AG04449 (cell line): ENCODE data around the gene NDUFS3.

Experiments used
- CTCF ChIA-PET: fragments of 350-600 bp; formaldehyde crosslinking; extraction: SDS; loops from one replicate; lab custom pipeline; 2021; ENCODE audit warnings: antibody characterized with exemption; lab: Yijun Ruan, JAX
- POLR2A ChIA-PET: fragments of 400-600, 350-600 bp; formaldehyde crosslinking; extraction: SDS; loops from one replicate; lab custom pipeline; 2020; ENCODE audit warnings: antibody characterized with exemption, inconsistent platforms; lab: Yijun Ruan, JAX
- DNase-seq: peaks from one replicate; pipeline ENCODE4 v3.0.0-alpha.2; 2010; ENCODE audit warnings: low read depth, low spot score
- H3K4me3 ChIP-seq: 2 replicates; pipeline ENCODE4 v1.5.1; 2011; ENCODE audit warnings: low read depth, mild to moderate bottlenecking, control low read depth, low read length
- TF ChIP-seq, protein P1 (sequence below): IDR thresholded peaks from one replicate; pipeline ENCODE4 v1.5.1; 2011; ENCODE audit warnings: mild to moderate bottlenecking, moderate library complexity, low read length, control low read depth, inconsistent platforms; ENCODE audit not compliant: insufficient read depth; ENCODE audit errors: missing control alignments

NDUFS3 gene

DNA sequence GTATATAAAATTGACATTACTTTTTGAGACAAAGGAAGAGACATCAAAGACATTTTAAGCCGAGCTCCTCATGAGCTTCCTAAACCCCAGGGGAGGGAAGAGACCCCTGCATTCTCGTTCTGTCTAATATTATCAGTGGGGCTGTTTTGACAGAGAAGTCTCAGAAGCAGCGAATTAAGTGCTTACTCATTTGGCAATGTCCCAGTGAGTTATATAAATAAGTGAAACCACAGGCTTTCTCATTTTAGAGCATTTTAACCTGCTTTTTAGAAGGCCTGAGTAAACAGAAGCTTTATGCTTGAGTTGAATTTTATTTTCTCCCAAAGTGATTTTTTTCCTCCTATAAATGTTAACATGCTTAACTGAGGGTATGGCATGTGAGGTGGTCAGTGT is 38.5 kb downstream of the NDUFS3 start:
- TF ChIP-seq, protein P1, sequence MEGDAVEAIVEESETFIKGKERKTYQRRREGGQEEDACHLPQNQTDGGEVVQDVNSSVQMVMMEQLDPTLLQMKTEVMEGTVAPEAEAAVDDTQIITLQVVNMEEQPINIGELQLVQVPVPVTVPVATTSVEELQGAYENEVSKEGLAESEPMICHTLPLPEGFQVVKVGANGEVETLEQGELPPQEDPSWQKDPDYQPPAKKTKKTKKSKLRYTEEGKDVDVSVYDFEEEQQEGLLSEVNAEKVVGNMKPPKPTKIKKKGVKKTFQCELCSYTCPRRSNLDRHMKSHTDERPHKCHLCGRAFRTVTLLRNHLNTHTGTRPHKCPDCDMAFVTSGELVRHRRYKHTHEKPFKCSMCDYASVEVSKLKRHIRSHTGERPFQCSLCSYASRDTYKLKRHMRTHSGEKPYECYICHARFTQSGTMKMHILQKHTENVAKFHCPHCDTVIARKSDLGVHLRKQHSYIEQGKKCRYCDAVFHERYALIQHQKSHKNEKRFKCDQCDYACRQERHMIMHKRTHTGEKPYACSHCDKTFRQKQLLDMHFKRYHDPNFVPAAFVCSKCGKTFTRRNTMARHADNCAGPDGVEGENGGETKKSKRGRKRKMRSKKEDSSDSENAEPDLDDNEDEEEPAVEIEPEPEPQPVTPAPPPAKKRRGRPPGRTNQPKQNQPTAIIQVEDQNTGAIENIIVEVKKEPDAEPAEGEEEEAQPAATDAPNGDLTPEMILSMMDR: no peak
- POLR2A ChIA-PET: interaction anchor here (1.0 kb wide), 1 partner anchor 201 kb away, joined by 4 read pairs; no protein-coding TSS in a partner anchor
- no peak overlapping the region for H3K4me3 ChIP-seq
- CTCF ChIA-PET: interaction anchor here (0.7 to 4.0 kb wide), 26 partner anchors 8 to 243 kb away, joined by 3 to 41 read pairs (median 4); partner anchors contain the start of genes CELF1, KBTBD4, NDUFS3 and PSMC3
- DNase-seq: no peak

DNA sequence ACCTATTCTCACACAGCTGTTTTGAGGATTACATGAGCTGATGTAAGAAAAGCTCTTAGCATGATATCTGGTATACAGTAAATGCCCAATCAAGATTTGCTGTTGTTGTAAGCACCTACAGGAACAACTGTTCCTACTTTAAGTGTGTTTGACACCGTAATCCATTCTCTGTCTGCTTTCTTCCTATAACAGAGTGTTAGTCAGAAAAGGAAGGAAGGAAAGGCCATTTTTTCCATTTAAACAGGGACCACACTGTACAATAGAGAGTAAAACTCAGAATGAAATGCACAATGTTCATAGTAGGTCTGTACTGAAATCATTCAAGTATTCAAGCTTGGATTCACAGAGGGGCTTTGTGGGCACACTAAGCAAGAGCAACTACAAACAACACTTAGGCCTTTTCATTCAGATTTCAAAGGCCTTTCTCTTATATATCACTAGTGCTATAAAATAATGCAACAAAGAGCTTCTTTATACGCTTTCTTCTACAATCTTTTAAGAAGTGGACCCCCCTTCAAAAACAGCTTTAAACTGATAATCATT is 42.0 kb downstream of the NDUFS3 start:
- H3K4me3 ChIP-seq: no peak overlapping the region
- TF ChIP-seq, protein P1: no peak
- no peak for DNase-seq
- POLR2A ChIA-PET: no interaction called here
- CTCF ChIA-PET: interaction anchor here (0.8 to 1.9 kb wide), 4 partner anchors 9 to 68 kb away, joined by 3 to 5 read pairs (median 4); partner anchors contain the start of gene CELF1

DNA sequence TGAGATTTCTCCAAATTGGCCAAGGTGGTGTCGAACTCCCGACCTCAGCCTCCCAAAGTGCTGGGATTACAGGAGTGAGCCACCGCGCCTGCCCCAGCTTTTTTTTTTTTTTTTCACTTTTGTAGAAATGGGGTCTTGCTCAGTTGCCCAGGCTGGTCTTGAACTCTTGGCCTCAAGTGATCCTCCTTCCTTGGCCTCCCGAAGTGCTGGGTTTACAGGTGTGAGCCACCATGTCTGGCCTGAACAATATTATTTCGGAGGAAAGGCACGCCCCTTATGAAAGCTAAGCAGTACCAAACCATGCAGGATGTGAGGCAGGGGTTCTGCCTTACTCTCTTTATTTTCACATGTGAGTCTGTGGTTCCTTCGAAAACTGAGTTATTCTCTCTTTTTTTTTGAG is 47.4 kb downstream of the NDUFS3 start:
- H3K4me3 ChIP-seq: no peak overlapping the region
- ChIA-PET POLR2A (no interaction called here), CTCF (interaction anchor here (1.3 kb wide), 1 partner anchor 10 kb away, joined by 3 read pairs; no protein-coding TSS in a partner anchor)
- TF ChIP-seq, protein P1: no peak
- no peak for DNase-seq

DNA sequence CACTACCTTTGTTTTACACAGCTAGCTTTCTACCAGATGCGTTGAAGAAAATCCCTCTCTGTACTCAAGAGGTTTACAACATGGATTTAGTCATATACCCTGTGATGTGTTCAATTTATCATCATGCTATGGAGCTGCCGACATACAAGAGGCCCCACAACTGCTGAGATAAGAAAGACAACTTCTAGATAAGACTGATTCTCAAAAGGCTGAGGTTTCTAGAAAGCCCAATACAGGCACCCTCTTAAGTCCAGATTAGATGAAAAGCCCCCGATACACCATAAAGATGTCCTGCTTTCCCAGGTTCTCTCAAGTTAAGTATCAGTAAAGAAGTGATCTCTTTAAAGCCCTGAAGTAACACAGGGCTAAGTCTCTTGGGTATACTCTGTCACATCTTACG is 49.2 kb downstream of the NDUFS3 start:
- ChIA-PET CTCF (interaction anchor here (1.7 to 3.0 kb wide), 3 partner anchors 9 to 75 kb away, joined by 3 to 16 read pairs (median 5); no protein-coding TSS in a partner anchor), POLR2A (interaction anchor here (1.2 kb wide), 1 partner anchor 16 kb away, joined by 5 read pairs; no protein-coding TSS in a partner anchor)
- TF ChIP-seq, protein P1: no peak
- DNase-seq: no peak
- no peak overlapping the region for H3K4me3 ChIP-seq

DNA sequence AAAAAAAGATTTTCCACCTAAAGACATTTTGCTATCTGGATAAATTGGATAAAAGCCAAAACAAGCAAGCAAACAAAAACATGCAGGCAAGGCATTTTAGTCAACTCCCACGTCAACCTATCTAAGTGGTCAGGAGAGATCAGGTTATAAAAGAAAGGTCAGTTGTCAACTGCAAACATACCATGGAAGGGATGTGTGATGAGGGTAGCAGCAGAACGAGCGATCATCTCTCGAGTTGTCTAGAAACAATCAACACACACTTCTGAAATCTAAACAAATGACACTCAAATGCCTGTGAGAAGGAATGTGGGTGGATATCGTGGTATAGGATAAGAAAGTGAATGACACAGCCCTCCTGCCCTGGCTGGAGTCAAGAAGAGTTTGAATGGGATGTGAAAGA is 52.6 kb downstream of the NDUFS3 start:
- H3K4me3 ChIP-seq: no peak overlapping the region
- ChIA-PET CTCF (interaction anchor here (1.0 kb wide), 1 partner anchor 10 kb away, joined by 3 read pairs; no protein-coding TSS in a partner anchor), POLR2A (no interaction called here)
- TF ChIP-seq, protein P1: no peak
- no peak for DNase-seq
